Astrocyte (in vitro differentiated cells and primary cell): ENCODE data around the gene SLC43A1. TPM values are rescaled to one million over a fixed set of nuclear protein-coding genes. Genes with fewer than 3 reads are reported as not detected.

ENCODE experiments used
- DNase-seq: peaks from one replicate; pipeline ENCODE4 v3.0.0-alpha.2; 2010; ENCODE audit warnings: low read depth
- FAIRE-seq: peaks from 2 replicates; lab custom pipeline; 2011; peaks lifted over from hg19 to GRCh38; lab: Jason Lieb, UNC
- H2AFZ ChIP-seq: 2 replicates; pipeline ENCODE4 v1.6.0; 2012; ENCODE audit warnings: low read depth, low read length, inconsistent platforms
- H3K27ac ChIP-seq: 2 replicates; pipeline ENCODE4 v1.5.1; 2011; ENCODE audit warnings: low read depth, low read length, inconsistent platforms
- H3K27me3 ChIP-seq: 2 replicates; pipeline ENCODE4 v1.6.0; 2011; ENCODE audit warnings: low read length, inconsistent platforms; ENCODE audit not compliant: insufficient read depth
- H3K36me3 ChIP-seq: 2 replicates; pipeline ENCODE4 v1.5.1; 2011; ENCODE audit warnings: low read length, inconsistent platforms; ENCODE audit not compliant: insufficient read depth
- H3K4me1 ChIP-seq: 2 replicates; pipeline ENCODE4 v1.5.1; 2011; ENCODE audit warnings: low read length, inconsistent platforms; ENCODE audit not compliant: insufficient read depth
- H3K4me2 ChIP-seq: 2 replicates; pipeline ENCODE4 v1.6.0; 2012; ENCODE audit warnings: low read length, inconsistent platforms
- H3K4me3 ChIP-seq: 2 replicates; pipeline ENCODE4 v1.5.1; 2011; ENCODE audit warnings: low read depth, mild to moderate bottlenecking, low read length, inconsistent platforms; ENCODE audit not compliant: insufficient read depth
- H3K79me2 ChIP-seq: 2 replicates; pipeline ENCODE4 v1.6.0; 2012; ENCODE audit warnings: mild to moderate bottlenecking, low read length, inconsistent platforms; ENCODE audit not compliant: insufficient read depth
- H3K9ac ChIP-seq: 2 replicates; pipeline ENCODE4 v1.6.0; 2012; ENCODE audit warnings: mild to moderate bottlenecking, low read length, inconsistent platforms
- H3K9me3 ChIP-seq: 2 replicates; pipeline ENCODE4 v1.5.1; 2012; ENCODE audit warnings: low read depth, mild to moderate bottlenecking, low read length, inconsistent platforms; ENCODE audit not compliant: insufficient read depth
- H4K20me1 ChIP-seq: 2 replicates; pipeline ENCODE4 v1.6.0; 2012; ENCODE audit warnings: low read length, inconsistent platforms; ENCODE audit not compliant: insufficient read depth
- H3K27ac Mint-ChIP-seq: one replicate; pipeline ENCODE4 v1.8.0; 2021; ENCODE audit warnings: mild to moderate bottlenecking, mixed read lengths; ENCODE audit not compliant: unreplicated experiment
- H3K27me3 Mint-ChIP-seq: one replicate; pipeline ENCODE4 v1.8.0; 2021; ENCODE audit warnings: low read depth, mixed read lengths; ENCODE audit not compliant: unreplicated experiment
- H3K36me3 Mint-ChIP-seq: one replicate; pipeline ENCODE4 v1.8.0; 2021; ENCODE audit warnings: low read depth, mixed read lengths; ENCODE audit not compliant: unreplicated experiment
- H3K4me1 Mint-ChIP-seq: one replicate; pipeline ENCODE4 v1.8.0; 2021; ENCODE audit warnings: low read depth, mixed read lengths; ENCODE audit not compliant: unreplicated experiment
- H3K4me3 Mint-ChIP-seq: one replicate; pipeline ENCODE4 v1.8.0; 2021; ENCODE audit warnings: mild to moderate bottlenecking, moderate library complexity, mixed read lengths; ENCODE audit not compliant: unreplicated experiment
- H3K9me3 Mint-ChIP-seq: one replicate; pipeline ENCODE4 v1.8.0; 2021; ENCODE audit warnings: mild to moderate bottlenecking, mixed read lengths; ENCODE audit not compliant: unreplicated experiment
- EZH2 ChIP-seq: IDR thresholded peaks from 2 replicates; pipeline ENCODE4 v1.6.1; 2012; ENCODE audit warnings: mild to moderate bottlenecking, low read length, inconsistent platforms; ENCODE audit not compliant: insufficient read depth
- total RNA-seq: library from RNA; stranded (reverse); gene quantifications from 2 replicates; pipeline ENCODE4 v1.2.1, GENCODE V29; 2021
- TF ChIP-seq, protein P1 (sequence below): IDR thresholded peaks from 2 replicates; pipeline ENCODE4 v1.5.1; 2011; ENCODE audit warnings: low read depth, mild to moderate bottlenecking, inconsistent platforms, low read length, moderate library complexity; ENCODE audit not compliant: insufficient read depth

Gene SLC43A1
- total RNA-seq, 1 donor from 2014 or later, result 3.5 TPM

DNA sequence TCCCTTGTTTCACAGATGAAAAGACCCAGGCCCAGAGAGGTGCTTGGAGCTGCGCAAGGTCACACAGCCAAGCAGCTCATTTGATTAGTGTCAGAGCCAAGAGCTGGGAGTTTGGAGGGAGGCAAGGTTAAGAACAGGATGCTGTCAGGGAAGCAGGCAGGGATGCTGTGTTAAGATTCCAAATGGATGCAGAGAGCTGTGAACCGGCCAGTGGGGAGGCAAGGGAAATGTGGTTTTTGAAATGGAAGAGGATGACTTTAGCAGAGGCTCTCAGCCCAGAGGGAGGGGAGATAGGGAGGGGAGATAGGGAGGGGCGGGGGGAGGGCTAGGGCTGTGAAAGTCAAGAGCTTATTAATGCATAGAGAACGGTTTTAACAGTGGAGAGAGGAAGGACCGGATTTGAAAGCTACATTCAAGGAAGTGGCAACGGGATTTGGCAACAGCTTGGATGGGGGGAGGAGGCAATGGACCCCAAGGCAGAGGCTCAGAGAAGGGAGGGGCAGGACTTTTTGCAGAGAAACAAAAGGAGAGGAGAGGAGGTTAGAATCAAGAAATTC is 42.1 kb downstream of the SLC43A1 start:
- H3K27me3 Mint-ChIP-seq, result peaks cover 63% of the 10 kb centered on the region
- Histone ChIP-seq H3K27me3 (peaks cover 41% of the 10 kb centered on the region), H4K20me1 (no peaks in the 10 kb centered on the region), H3K9ac (no peak overlapping the region), H3K4me1 (peaks cover 4% of the 10 kb centered on the region), H3K36me3 (no peaks in the 10 kb centered on the region), H3K4me2 (no peak overlapping the region), H2AFZ (no peak overlapping the region), H3K79me2 (no peaks in the 10 kb centered on the region), H3K4me3 (no peak overlapping the region), H3K27ac (no peak overlapping the region), H3K9me3 (no peaks in the 10 kb centered on the region)
- peaks cover 3% of the 10 kb centered on the region for H3K4me1 Mint-ChIP-seq
- H3K36me3 Mint-ChIP-seq, result no peaks in the 10 kb centered on the region
- DNase-seq (no peak), FAIRE-seq (no peak)
- no peak overlapping the region for H3K4me3 Mint-ChIP-seq
- TF ChIP-seq EZH2, result no peak
- TF ChIP-seq, protein P1, sequence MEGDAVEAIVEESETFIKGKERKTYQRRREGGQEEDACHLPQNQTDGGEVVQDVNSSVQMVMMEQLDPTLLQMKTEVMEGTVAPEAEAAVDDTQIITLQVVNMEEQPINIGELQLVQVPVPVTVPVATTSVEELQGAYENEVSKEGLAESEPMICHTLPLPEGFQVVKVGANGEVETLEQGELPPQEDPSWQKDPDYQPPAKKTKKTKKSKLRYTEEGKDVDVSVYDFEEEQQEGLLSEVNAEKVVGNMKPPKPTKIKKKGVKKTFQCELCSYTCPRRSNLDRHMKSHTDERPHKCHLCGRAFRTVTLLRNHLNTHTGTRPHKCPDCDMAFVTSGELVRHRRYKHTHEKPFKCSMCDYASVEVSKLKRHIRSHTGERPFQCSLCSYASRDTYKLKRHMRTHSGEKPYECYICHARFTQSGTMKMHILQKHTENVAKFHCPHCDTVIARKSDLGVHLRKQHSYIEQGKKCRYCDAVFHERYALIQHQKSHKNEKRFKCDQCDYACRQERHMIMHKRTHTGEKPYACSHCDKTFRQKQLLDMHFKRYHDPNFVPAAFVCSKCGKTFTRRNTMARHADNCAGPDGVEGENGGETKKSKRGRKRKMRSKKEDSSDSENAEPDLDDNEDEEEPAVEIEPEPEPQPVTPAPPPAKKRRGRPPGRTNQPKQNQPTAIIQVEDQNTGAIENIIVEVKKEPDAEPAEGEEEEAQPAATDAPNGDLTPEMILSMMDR, result no peak
- no peak overlapping the region for H3K27ac Mint-ChIP-seq
- no peaks in the 10 kb centered on the region for H3K9me3 Mint-ChIP-seq

DNA sequence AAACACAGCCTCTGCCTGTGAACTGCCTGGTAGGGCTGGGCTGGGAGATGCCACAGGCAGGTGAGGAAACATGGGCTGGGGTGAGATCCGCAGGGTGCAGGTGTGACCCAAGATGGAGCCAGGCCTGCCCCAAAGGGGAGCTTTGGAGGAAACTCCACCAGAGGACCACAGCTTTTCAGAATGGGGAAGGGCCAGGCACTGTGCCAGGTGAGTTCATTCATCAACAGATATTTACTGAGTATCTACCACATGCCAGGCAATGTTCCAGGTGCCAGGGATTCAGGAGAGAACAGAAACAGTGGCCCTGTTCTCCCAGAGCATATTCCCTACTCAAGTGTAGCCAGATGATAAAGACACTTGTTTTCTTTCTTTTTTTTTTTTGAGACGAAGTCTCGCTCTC is 44.0 kb downstream of the SLC43A1 start:
- Histone ChIP-seq H3K4me3 (no peak overlapping the region), H3K9ac (no peak overlapping the region), H3K79me2 (no peaks in the 10 kb centered on the region), H3K9me3 (no peaks in the 10 kb centered on the region), H3K36me3 (no peaks in the 10 kb centered on the region), H3K4me1 (peaks cover 4% of the 10 kb centered on the region), H2AFZ (no peak overlapping the region), H3K27me3 (peaks cover 28% of the 10 kb centered on the region), H4K20me1 (no peaks in the 10 kb centered on the region), H3K4me2 (no peak overlapping the region), H3K27ac (no peak overlapping the region)
- Mint-ChIP-seq H3K9me3 (no peaks in the 10 kb centered on the region), H3K27ac (no peak overlapping the region), H3K4me3 (no peak overlapping the region), H3K27me3 (peaks cover 56% of the 10 kb centered on the region), H3K4me1 (peaks cover 3% of the 10 kb centered on the region), H3K36me3 (no peaks in the 10 kb centered on the region)
- FAIRE-seq (no peak), DNase-seq (no peak)
- TF ChIP-seq EZH2, result no peak
- TF ChIP-seq, protein P1, result no peak

DNA sequence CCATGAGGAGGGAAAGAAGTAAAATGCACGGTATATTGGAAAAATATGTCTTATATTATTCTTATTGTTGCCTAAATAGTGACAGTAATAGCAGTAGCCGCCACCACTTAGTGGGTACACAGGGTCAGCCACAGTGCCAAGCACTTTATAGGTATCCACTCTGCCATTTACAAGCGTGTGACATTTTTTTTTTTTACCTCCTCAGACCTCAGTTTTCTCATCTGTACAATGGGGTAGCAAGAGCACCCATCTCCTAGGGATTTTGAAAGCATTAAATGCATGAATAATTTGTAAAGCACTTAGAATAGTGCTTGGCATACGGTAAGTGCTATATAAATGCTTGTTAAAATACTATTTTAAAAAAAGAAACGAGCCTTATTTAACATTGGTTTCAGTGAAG is 46.2 kb downstream of the SLC43A1 start:
- Histone ChIP-seq H4K20me1 (no peaks in the 10 kb centered on the region), H3K9me3 (no peaks in the 10 kb centered on the region), H3K27ac (no peak overlapping the region), H3K4me3 (no peak overlapping the region), H3K36me3 (no peaks in the 10 kb centered on the region), H2AFZ (no peak overlapping the region), H3K4me1 (no peaks in the 10 kb centered on the region), H3K79me2 (no peaks in the 10 kb centered on the region), H3K27me3 (peaks cover 11% of the 10 kb centered on the region), H3K9ac (no peak overlapping the region), H3K4me2 (no peak overlapping the region)
- DNase-seq (no peak), FAIRE-seq (no peak)
- no peak overlapping the region for H3K27ac Mint-ChIP-seq
- no peaks in the 10 kb centered on the region for H3K9me3 Mint-ChIP-seq
- H3K27me3 Mint-ChIP-seq, result peaks cover 45% of the 10 kb centered on the region
- H3K4me3 Mint-ChIP-seq, result no peak overlapping the region
- TF ChIP-seq, protein P1, result no peak
- no peak for TF ChIP-seq EZH2
- peaks cover 3% of the 10 kb centered on the region for H3K4me1 Mint-ChIP-seq
- H3K36me3 Mint-ChIP-seq, result no peaks in the 10 kb centered on the region
